Esophagus muscularis mucosa (tissue), 4 donors: ENCODE data around the gene NMUR1.

Experiments used
- EP300 ChIP-seq: sonication (generic); formaldehyde crosslinking; IDR thresholded peaks from one replicate; pipeline ENCODE4 v1.6.1; 2017; ENCODE audit warnings: antibody characterized with exemption
- POLR2A ChIP-seq: fragments of 450-650 bp; IDR thresholded peaks from one replicate; pipeline ENCODE4 v1.6.1; 2017; ENCODE audit warnings: antibody characterized with exemption, moderate library complexity, mild to moderate bottlenecking, low read depth
- POLR2AphosphoS5 ChIP-seq, 2 donors: sonication (generic); formaldehyde crosslinking; IDR thresholded peaks; one replicate each; pipeline ENCODE4 v1.6.1; 2017; ENCODE audit warnings: antibody characterized with exemption in 2 of 2
- TF ChIP-seq, protein P1 (sequence below), 3 experiments: fragments of 200-600 bp in 2 of 3; fragments of 450-650 bp in 1 of 3; sonication (generic) in 2 of 3; IDR thresholded peaks; one replicate each; pipeline ENCODE4 v1.5.1; 2017 to 2019; ENCODE audit warnings: antibody characterized with exemption in 3 of 3, mild to moderate bottlenecking in 2 of 3, moderate library complexity in 1 of 3

- TF ChIP-seq POLR2A: no peak
- TF ChIP-seq EP300: no peak
- TF ChIP-seq, protein P1, sequence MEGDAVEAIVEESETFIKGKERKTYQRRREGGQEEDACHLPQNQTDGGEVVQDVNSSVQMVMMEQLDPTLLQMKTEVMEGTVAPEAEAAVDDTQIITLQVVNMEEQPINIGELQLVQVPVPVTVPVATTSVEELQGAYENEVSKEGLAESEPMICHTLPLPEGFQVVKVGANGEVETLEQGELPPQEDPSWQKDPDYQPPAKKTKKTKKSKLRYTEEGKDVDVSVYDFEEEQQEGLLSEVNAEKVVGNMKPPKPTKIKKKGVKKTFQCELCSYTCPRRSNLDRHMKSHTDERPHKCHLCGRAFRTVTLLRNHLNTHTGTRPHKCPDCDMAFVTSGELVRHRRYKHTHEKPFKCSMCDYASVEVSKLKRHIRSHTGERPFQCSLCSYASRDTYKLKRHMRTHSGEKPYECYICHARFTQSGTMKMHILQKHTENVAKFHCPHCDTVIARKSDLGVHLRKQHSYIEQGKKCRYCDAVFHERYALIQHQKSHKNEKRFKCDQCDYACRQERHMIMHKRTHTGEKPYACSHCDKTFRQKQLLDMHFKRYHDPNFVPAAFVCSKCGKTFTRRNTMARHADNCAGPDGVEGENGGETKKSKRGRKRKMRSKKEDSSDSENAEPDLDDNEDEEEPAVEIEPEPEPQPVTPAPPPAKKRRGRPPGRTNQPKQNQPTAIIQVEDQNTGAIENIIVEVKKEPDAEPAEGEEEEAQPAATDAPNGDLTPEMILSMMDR (IDR thresholded peaks at IDR 0.05): no peak
- TF ChIP-seq POLR2AphosphoS5 (IDR thresholded peaks at IDR 0.05): no peak
Observed at GRCh38 chr2:231483398-231484329, 46.6 kb downstream of the NMUR1 start.
